NCI-H2081 treated with DMSO at 0.1 percent for 48 hours (cell line): ENCODE data around the gene RANBP17.
"Not testable (repeated sequence)": the region's sequence is repeated elsewhere in the genome, so short reads cannot be mapped to it uniquely, and the experiment has no call there.

Experiments
- DNase-seq: peaks from one replicate; lab custom pipeline; 2025; lab: John Stamatoyannopoulos, UW

Gene RANBP17

DNA sequence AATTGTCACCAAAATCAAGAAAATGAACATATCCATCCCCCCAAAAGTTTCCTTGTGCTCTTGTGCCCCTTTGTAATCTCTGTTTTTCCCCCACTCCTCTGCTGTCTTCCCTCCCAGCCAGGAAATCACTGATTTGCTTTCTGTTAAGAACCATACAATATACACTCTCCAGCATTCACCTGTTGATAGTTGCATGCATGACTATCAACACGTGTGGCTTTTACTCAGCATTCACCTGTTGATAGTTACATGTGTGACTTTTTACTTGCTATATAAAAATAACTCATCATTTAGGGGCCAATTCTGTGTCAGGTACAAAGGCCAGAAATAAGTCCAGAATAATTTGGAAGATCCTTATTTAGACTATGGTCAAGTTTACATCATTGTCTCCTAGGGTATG lies 6.0 kb downstream of the RANBP17 start:
- no peak for DNase-seq

DNA sequence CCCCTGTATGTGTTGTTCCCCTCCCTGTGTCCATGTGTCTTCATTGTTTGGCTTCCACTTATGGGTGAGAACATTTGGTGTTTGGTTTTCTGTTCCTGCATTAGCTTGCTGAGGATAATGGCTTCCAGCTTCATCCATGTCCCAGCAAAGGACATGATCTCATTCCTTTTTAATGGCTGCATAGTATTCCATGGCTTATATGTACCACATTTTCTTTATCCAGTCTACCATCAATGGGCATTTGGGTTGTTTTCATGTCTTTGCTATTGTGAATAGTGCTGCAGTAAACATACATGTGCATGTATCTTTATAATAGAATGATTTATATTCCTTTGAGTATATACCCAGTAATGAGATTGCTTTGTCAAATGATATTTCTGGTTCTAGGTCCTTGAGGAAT lies 8.6 kb downstream of the RANBP17 start:
- DNase-seq: not testable (repeated sequence)

DNA sequence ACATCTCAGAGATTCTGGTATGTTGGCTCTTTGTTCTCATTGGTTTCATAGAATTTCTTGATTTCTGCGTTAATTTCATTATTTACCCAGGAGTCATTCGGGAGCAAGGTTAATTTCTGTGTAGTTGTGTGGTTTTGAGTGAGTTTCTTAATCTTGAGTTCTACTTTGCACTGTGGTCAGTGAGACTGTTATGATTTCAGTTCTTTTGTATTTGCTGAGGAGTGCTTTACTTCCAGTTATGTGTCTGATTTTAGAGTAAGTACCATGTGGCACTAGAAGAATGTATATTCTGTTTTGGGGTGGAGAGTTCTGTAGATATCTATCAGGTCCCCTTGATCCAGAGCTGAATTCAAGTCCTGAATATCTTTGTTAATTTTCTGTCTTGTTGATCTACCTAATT lies 12.2 kb downstream of the RANBP17 start:
- DNase-seq: no peak

DNA sequence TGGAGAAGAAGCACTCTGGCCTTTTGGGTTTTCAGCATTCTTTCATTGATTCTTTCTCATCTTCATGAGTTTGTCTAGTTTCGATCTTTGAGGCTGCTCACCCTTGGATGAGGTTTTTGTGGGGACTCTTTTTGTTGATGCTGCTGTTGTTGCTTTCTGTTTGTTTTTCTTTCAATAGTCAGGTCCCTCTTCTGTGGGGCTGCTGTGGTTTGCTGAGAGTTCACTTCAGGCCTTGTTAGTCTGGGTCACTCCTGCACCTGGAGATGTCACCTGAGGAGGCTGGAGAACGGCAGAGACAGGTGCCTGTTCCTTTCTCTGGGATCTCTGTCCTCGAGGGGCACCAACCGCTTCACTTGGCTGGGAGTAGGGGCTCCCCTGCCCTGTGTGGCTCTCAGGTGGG lies 14.0 kb downstream of the RANBP17 start:
- DNase-seq: no peak

DNA sequence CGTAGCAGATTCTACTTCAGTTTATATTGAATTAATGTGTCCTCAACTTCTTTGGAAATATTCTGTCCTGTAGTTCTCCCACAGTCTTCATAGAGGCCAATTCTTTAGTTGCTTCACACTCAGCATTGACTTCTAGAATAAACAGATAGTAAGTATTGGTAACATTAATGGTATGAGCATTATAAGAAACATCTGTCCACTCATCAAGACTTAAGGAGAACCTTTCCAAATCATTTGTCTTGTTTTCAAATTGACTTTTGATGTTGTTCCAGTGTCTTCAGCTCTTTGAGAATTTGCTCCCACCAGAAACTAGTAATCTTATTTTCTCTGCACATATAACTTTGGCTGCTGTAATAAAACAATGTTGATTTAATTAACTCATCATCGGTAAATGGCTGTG lies 18.3 kb downstream of the RANBP17 start:
- DNase-seq: no peak

DNA sequence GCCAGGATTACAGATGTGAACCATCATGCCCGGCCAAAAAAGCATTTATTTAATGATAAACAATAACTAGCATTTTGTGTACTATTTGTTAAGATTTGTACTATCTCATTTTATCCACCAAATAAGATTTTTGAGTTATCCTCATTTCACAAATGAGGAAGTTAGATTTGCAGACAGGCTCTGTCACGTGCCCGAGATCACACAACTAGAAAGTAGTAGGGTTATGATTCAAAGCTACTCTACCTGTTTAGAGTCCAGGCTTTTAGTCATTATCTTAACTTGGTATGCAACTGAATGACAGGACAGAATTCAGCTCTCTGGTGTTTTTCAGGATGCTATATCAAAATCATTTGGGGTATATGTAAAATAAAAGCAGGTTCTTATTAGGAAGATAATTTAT lies 20.5 kb downstream of the RANBP17 start:
- DNase-seq: no peak

DNA sequence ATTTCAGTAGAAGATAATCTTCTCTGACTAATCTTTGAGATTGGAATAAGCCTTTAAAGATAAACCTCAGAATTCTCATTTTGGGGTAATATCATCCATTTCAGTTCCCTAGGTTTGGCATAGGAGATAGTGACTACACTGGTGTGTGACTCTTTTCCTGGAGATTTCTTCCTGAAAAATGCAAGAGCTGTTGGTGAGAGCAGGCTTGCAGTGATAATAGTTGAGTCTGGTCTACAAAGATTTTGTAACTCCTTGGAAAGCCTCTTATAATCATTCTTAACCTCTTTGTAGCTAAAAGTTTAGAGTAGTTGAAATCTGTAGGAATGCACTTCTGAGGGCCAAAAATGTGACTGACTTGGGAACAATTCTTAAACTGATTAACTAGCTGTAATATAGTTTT lies 23.4 kb downstream of the RANBP17 start:
- DNase-seq: no peak

DNA sequence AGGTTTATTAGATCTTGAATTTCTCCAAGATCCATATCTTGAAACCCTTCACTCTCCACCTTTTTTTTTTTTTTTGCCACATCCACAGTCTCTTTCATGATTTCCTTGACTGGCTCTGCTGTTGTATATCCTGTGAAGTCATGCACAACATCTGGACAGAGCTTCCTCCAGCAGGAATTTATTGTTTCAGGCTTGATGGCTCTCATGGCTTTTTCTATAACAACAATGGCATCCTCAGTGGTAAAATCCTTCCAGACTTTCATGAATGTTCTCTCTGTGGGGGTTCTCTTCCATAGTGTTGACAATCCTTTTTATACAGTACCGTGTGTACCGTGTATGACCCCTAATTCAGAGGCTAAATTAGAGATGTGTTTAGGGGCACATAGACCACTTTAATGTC lies 24.0 kb downstream of the RANBP17 start:
- DNase-seq: no peak

DNA sequence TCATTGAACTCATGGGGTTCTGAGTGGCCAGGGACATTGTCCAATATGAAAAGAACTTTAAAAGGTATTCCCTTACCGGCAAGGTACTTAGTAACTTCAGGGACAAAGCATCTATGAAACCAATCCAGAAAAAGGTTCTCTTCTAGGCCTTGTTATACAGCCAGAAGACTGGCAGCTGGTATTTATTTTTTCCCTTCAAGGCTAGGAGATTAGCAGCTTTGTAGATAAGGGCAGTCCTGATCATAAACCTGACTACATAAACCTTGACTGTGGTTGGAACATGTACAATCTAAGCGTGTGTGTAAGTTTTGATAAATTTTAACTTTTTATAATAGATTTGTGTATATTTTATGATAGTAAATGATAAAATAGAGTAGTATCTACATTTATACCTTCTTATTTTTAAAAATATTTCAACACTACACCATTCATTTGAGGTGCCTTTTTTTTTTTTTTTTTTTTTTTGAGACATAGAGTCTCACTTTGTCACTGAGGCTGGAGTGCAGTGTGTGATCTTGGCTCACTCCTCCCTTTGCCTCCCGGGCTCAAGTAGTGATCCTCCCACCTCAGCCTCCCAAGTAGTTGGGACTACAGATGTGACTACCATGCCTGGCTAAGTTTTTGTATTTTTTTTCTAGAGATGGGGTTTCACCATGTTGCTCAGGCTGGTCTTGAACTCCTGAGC lies 24.5 kb downstream of the RANBP17 start:
- DNase-seq: no peak

DNA sequence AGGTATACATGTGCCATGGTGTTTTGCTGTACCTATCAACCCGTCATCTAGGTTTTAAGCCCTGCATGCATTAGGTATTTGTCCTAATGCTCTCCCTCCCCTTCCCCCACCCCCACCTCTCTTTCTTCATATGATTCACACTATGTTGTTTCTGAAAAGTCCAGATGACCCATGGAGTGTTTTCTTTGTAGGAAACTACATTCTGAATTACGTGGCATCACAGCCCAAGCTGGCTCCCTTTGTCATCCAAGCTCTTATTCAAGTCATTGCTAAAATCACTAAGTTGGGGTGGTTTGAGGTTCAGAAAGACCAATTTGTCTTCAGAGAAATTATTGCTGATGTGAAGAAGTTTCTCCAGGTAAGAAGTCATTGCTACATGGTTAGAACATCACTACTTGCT lies 30.4 kb downstream of the RANBP17 start:
- no peak for DNase-seq

DNA sequence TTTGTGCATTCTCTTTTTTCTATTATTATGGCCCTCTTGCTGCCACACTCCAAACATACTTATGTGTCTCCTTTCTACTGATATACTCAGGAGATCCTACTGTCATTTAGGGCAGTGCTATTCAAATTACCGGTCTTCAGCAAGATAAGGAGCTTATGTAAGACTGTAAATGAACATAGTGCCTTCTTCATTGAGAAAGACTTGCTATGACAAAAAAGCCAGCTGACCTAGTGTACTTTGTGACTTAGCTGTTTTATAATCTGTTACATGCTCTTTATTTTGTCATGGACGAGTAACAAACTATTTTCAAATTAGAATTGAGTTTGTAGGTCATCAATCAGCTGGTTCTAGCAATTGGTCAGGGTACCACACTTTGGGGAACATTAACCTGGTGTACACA lies 32.8 kb downstream of the RANBP17 start:
- no peak for DNase-seq

DNA sequence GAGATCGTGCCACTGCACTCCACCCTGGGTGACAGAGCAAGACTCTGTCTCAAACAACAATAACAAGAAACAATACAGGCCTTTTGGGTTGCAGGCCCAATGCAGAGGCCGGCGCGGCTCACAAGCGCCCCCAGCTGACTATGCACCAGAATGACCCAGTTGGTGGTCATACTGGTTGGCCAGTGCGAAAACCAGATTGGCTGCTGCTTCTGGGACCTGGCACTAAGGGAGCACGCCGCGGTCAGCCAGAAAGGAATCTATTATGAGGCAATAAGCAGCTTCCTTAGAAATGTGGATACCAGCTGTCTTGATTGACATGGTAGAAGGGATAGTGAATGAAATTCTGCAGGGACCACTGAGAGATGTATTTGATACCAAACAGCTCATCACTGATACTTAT lies 35.0 kb downstream of the RANBP17 start:
- no peak for DNase-seq

DNA sequence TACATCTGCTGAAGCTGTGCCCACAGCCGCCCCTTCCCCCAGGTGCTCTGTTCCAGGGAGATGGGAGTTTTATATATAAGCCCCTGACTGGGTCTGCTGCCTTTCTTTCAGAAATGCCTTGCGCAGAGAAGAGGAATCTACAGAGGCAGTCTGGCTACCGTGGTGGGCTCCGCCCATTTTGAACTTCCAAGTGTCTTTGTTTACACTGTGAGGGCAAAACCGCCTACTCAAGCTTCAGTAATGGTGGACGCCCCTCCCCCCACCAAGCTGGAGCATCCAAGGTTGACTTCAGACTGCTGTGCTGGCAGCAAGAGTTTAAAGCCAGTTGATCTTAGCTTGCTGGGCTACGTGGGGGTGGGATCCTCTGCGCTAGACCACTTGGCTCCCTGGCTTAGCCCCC lies 41.3 kb downstream of the RANBP17 start:
- no peak for DNase-seq

DNA sequence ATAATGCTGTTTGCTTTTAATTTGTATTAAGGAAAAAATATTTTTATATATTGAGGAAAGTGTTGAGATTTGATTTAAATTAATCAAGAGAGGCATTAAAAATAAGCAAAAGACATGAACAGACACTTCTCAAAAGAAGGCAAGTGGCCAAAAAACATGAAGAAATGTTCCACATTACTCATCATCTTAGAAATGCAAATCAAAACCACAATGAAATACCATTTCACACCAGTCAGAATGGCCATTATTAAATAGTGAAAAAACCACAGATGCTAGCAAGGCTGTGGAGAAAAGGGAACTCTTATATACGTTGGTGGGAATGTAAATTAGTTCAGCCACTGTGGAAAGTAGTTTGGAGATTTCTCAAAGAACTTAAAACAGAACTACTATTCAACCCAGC lies 45.9 kb downstream of the RANBP17 start:
- DNase-seq: no peak

DNA sequence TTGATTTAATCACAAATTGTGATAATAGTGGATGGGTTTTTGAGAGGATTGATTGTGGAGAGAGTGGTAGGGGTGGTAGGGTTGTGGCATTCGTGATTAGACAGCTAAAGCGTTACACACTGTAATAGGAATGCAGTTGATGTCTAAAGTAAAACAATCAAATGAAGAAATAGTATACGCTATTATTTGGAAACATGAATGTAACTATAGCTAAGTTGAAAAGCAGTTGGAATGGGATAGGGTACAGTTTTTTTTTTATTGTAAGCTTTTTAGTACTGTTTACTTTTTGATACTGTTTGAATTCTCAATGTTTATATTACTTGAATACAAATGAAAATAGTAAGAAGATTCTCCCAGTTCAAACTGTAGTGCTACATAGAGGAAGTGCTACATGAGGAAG lies 51.8 kb downstream of the RANBP17 start:
- no peak for DNase-seq

DNA sequence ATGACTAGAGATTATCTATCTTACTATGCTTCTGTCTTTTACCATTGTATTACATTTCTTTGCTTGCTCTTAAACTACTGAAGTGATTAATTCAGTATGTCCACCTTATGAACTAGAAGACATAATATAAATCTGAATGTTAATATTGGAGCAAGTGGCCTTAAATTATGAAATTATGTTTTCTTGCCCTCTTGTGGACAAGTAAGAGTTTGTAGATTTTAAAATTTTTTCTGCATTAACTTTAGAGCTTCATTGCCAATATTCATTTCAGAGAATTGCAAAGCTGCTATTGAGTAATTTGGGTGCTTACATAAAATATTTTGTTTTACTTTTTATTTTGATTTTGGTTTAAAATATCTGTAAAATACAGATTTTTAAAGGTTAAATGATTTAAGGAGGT lies 55.3 kb downstream of the RANBP17 start:
- DNase-seq: no peak

DNA sequence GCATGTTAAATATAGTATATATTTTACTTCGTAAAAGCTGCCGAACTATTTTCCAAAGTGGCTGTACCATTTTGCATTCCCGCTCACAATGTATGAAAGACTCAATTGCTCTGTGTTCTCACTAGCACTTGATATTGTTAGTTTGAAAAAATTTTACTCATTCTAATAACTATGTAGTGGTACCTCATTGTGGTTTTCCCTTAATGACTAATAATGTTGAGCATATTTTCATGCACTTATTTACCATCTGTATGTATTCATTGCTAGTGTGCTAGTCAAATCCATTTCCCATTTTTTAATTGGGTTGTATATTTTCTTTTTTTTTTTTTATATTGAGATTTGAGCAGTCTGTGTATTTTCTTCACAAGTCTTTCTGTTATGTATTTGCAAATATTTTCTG lies 58.4 kb downstream of the RANBP17 start:
- DNase-seq: no peak

DNA sequence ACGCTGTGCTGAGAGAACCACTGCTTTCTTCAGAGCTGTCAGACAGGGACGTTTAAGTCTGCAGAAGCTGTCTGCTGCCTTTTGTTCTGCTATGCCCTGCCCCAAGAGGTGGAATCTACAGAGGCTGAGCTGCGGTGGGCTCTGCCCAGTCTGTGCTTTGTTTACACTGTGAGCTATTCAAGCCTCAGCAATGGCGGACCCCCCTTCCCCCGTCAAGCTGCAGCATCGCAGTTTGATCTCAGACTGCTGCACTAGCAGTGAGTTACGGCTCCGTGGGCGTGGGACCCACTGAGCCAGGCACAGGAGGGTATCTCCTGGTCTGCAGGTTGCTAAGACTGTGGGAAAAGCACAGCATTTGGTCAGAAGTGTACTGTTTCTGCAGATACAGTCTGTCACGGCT lies 60.5 kb downstream of the RANBP17 start:
- DNase-seq: not testable (repeated sequence)

DNA sequence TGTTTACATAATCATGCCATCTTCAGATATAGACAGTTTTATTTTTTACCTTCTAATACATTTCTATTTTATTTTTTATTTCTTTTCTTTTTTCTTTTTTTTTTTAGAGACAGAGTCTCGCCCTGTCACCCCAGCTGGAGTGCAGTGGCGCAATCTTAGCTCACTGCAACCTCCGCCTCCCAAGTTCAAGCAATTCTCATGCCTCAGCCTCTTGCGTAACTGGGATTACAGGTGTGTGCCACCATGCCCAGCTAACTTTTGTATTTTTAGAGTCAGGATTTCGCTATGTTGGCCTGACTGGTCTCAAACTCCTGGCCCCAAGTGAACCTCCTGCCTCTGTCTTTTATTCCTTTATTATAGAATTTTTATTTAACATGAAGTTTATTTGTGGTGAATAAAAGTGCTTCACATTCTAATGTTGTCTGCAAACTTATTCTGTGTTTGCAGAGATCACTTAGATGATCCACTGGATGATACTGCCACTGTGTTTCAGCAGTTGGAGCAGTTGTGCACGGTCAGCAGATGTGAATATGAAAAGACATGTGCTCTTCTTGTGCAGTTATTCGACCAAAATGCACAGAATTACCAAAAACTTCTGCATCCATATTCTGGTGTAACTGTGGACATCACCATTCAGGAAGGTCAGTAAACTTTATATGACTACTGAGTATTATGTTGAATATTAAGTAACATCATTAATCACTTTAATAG lies 62.2 kb downstream of the RANBP17 start:
- DNase-seq: no peak

DNA sequence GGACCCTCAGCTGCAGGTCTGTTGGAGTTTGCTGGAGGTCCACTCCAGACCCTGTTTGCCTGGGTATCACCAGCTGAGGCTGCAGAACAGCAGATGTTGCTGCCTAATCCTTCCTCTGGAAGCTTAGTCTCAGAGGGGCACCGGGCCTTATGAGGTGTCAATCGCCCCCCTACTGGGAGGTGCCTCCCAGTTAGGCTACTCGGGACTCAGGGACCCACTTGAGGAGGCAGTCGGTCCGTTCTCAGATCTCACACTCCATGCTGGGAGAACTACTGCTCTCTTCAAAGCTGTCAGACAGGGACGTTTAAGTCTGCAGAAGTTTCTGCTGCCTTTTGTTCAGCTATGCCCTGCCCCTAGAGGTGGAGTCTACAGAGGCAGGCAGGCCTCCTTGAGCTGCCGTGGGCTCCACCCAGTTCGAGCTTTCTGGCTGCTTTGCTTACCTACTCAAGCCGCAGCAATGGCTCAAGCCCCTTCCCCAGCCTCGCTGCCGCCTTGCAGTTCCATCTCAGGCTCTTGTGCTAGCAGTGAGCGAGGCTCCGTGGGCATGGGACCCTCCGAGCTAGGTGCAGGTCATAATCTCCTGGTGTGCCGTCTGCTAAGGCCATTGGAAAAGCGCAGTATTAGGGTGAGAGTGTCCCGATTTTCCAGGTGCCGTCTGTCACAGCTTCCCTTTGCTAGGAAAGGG lies 73.9 kb downstream of the RANBP17 start:
- not testable (repeated sequence) for DNase-seq

DNA sequence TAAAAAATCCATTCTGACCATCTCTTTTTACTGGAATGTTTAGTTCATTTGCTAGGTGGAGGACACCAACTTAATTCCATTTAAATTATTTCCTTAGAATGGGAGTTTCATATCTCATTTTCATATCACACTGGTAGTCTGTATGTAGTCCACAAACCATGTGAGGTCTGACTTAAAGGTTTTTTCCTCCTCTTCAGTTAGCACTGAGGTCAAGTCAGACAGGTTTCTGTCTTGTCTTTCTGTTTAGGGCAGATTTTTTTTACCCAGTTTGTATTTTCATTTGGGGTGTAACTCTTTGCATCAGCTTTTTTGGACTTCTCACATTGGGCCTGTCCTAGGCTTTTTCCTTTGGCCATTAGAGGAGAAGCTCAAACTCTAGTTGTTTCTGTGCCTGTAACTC lies 75.3 kb downstream of the RANBP17 start:
- DNase-seq: no peak

DNA sequence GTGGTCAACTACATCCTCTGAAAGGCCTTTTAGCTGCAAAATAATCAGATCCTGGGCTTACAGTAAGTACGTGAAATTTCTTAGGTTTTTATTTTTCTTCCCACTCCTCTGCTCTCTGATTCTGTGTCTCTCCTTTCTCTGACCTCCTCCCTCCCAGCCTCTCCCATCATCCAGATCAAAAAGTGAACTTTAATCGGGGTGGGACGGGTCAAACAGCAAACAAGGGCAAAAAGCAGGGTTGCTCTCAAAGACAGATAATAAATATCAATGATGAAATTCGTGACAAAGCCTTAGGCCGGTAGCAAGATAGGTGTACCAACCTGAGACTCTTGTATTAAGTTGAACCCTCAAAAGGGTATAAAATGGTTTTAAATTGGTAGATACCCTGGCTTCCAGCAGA lies 76.1 kb downstream of the RANBP17 start:
- no peak for DNase-seq

DNA sequence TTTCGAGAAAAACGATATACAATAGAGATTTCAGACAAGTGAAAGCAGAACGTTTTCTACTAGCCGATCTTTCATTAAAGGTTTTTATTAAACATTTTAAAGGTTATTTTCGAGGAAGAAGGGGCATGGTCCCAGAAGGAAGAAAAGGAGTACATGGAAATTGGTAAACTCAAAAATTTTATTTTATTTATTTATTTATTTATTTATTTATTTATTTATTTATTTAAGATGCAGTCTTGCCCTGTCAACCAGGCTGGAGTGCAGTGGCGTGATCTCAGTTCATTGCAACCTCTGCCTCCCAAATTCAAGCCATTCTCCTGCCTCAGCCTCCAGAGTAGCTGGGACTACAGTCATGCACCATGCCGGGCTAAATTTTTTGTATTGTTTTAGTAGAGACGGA lies 77.4 kb downstream of the RANBP17 start:
- no peak for DNase-seq
